SK-N-SH treated with all-trans-retinoic acid at 6 μM for 48 hours (cell line): ENCODE data around the gene MSLN.

Experiments used
- ARNTL ChIP-seq: fragments of 450-650 bp; formaldehyde crosslinking; IDR thresholded peaks from 2 replicates; pipeline ENCODE4 v1.5.0; 2020; ENCODE audit warnings: low read depth, mild to moderate bottlenecking, moderate library complexity, borderline replicate concordance
- ESRRG ChIP-seq: fragments of 250-450 bp; sonication (Bioruptor Pico); IDR thresholded peaks from 2 replicates; pipeline ENCODE4 v1.6.1; 2021; ENCODE audit warnings: mild to moderate bottlenecking
- TCF4 ChIP-seq: fragments of 250-450 bp; sonication (Bioruptor Pico); IDR thresholded peaks from 2 replicates; pipeline ENCODE4 v1.8.0; 2021; ENCODE audit warnings: mild to moderate bottlenecking, moderate library complexity, borderline replicate concordance
- TSHZ2 ChIP-seq: fragments of 250-450 bp; sonication (Bioruptor Pico); IDR thresholded peaks from 2 replicates; pipeline ENCODE4 v1.5.0; 2020; ENCODE audit warnings: mild to moderate bottlenecking, moderate library complexity
- ZC3H10 ChIP-seq: fragments of 250-450 bp; sonication (Bioruptor Pico); IDR thresholded peaks from 2 replicates; pipeline ENCODE4 v1.5.1; 2021; ENCODE audit warnings: mild to moderate bottlenecking, moderate library complexity

GRCh38 chr16:749010-749409 is 11.5 kb upstream of the MSLN start:
- TF ChIP-seq ARNTL (CRISPR knock-in tag) = no peak
- no peak for TF ChIP-seq ESRRG (CRISPR knock-in tag)
- TF ChIP-seq TSHZ2 = no peak
- TF ChIP-seq ZC3H10 (CRISPR knock-in tag) = no peak
- no peak for TF ChIP-seq TCF4 (CRISPR knock-in tag)
